HG03571 (cell line): Measurements from ENCODE around the gene TNNI3K.

ENCODE experiments used
- ATAC-seq: cut with Tn5 transposase; IDR thresholded peaks from one replicate; pipeline ENCODE4 v1.9.1; 2021; ENCODE audit not compliant: unreplicated experiment

The TNNI3K gene

GRCh38 chr1:74375376-74375775, 140.2 kb downstream of the TNNI3K start:
- no peak for ATAC-seq

GRCh38 chr1:74380252-74380651, 145.1 kb downstream of the TNNI3K start:
- ATAC-seq = no peak

GRCh38 chr1:74388855-74389254, 153.7 kb downstream of the TNNI3K start:
- no peak for ATAC-seq

- no peak for ATAC-seq
These were observed 157.0 kb downstream of the TNNI3K start for GRCh38 chr1:74392186-74392585.

GRCh38 chr1:74392840-74393239, 157.7 kb downstream of the TNNI3K start:
- ATAC-seq = no peak

- ATAC-seq = no peak
These were observed 160.4 kb downstream of the TNNI3K start for GRCh38 chr1:74395571-74395970.

- ATAC-seq = no peak
These were observed 161.3 kb downstream of the TNNI3K start for GRCh38 chr1:74396462-74396861.

GRCh38 chr1:74396933-74397332, 161.7 kb downstream of the TNNI3K start:
- no peak for ATAC-seq

- ATAC-seq = no peak
These were observed 164.1 kb downstream of the TNNI3K start for GRCh38 chr1:74399249-74399648.

GRCh38 chr1:74402873-74403272, 167.7 kb downstream of the TNNI3K start:
- ATAC-seq = no peak

GRCh38 chr1:74403606-74404005, 168.4 kb downstream of the TNNI3K start:
- no peak for ATAC-seq

GRCh38 chr1:74406759-74407158, 171.6 kb downstream of the TNNI3K start:
- no peak for ATAC-seq

GRCh38 chr1:74407902-74408301, 172.7 kb downstream of the TNNI3K start:
- no peak for ATAC-seq

GRCh38 chr1:74412244-74412643, 177.1 kb downstream of the TNNI3K start:
- ATAC-seq = no peak

- ATAC-seq = no peak
These were observed 180.7 kb downstream of the TNNI3K start for GRCh38 chr1:74415935-74416334.

GRCh38 chr1:74419611-74420010, 184.4 kb downstream of the TNNI3K start:
- no peak for ATAC-seq

GRCh38 chr1:74420467-74420866, 185.3 kb downstream of the TNNI3K start:
- ATAC-seq = no peak

GRCh38 chr1:74422421-74423292, 187.5 kb downstream of the TNNI3K start:
- no peak for ATAC-seq

GRCh38 chr1:74423471-74423870, 188.3 kb downstream of the TNNI3K start:
- ATAC-seq = no peak

GRCh38 chr1:74425676-74426075, 190.5 kb downstream of the TNNI3K start:
- no peak for ATAC-seq

GRCh38 chr1:74426208-74426937, 191.2 kb downstream of the TNNI3K start:
- ATAC-seq = no peak

GRCh38 chr1:74427681-74428080, 192.5 kb downstream of the TNNI3K start:
- ATAC-seq = no peak
